K562 (cell line): ENCODE data around the gene IGFBP4. TPM values are rescaled to one million over a fixed set of nuclear protein-coding genes. Genes with fewer than 3 reads are reported as not detected.

Source experiments
- ATAC-seq: fragments of 200-7000 bp; cut with Tn5 transposase; 3 replicates; pipeline ENCODE4 v1.9.1; 2020; ENCODE audit warnings: moderate library complexity
- BruUV-seq: library from RNA; stranded (reverse); fragments of 400-500 nt; replicated peaks from 2 replicates; lab custom pipeline; 2021; lab: Mats Ljungman, UMichigan
- CTCF ChIA-PET: fragments of 300-600 bp; formaldehyde crosslinking; extraction: SDS; loops from one replicate; lab custom pipeline; 2021; ENCODE audit warnings: low intra/inter-chr PET ratio; lab: Yijun Ruan, JAX
- POLR2A ChIA-PET: fragments of 300-600, 350-650 bp; sonication (Branson Sonifier 250); formaldehyde crosslinking; extraction: SDS; loops from one replicate; lab custom pipeline; 2021; ENCODE audit warnings: antibody characterized with exemption, inconsistent platforms; lab: Yijun Ruan, JAX
- DNase-seq, 4 experiments: peaks; one replicate each; pipeline versions ENCODE4 v3.0.0 to v3.0.0-alpha.2; 2011 to 2018; ENCODE audit warnings: low spot score in 3 of 4, mixed read lengths in 3 of 4; ENCODE audit errors: extremely low read depth in 1 of 4
- FAIRE-seq: peaks from 2 replicates; lab custom pipeline; 2011; peaks lifted over from hg19 to GRCh38; lab: Jason Lieb, UNC
- H2AFZ ChIP-seq: 2 replicates; pipeline ENCODE4 v1.6.0; 2011; ENCODE audit warnings: low read depth, low read length, control low read depth, inconsistent platforms
- H3K27ac ChIP-seq: fragments of 200-600 bp; 3 replicates; pipeline ENCODE4 v1.8.0; 2011; ENCODE audit warnings: low read depth, mild to moderate bottlenecking, control low read depth, inconsistent platforms, low read length, moderate library complexity, mixed read lengths; ENCODE audit errors: extremely low read depth
- H3K27me3 ChIP-seq, 2 experiments: fragments of 300-600 bp in 1 of 2; 2 replicates in 1 of 2; 3 replicates in 1 of 2; pipeline versions ENCODE4 v1.6.0 to v1.8.0; 2011; ENCODE audit warnings: inconsistent platforms in 2 of 2, low read length in 2 of 2, mild to moderate bottlenecking in 1 of 2, mixed read lengths in 1 of 2, moderate library complexity in 1 of 2; ENCODE audit not compliant: control insufficient read depth in 2 of 2, insufficient read depth in 2 of 2
- H3K36me3 ChIP-seq: fragments of 300-600 bp; 3 replicates; pipeline ENCODE4 v1.8.0; 2011; ENCODE audit warnings: mild to moderate bottlenecking, low read length, inconsistent platforms; ENCODE audit not compliant: control insufficient read depth, insufficient read depth
- H3K4me1 ChIP-seq, 2 experiments: fragments of 200-600 bp in 1 of 2; replicated peaks in 1 of 2; 2 replicates in 1 of 2; 3 replicates in 1 of 2; pipeline versions ENCODE4 v1.5.1 to v1.8.0; 2011; ENCODE audit warnings: inconsistent platforms in 2 of 2, low read length in 2 of 2, mild to moderate bottlenecking in 1 of 2, mixed read lengths in 1 of 2, moderate library complexity in 1 of 2; ENCODE audit not compliant: control insufficient read depth in 2 of 2, insufficient read depth in 2 of 2
- H3K4me2 ChIP-seq: 2 replicates; pipeline ENCODE4 v1.6.1; 2011; ENCODE audit warnings: low read length, control low read depth, inconsistent platforms, mixed read lengths; ENCODE audit not compliant: insufficient read depth
- H3K4me3 ChIP-seq: fragments of 200-600 bp; sonication (generic), shearing (Covaris generic); 2 replicates; pipeline ENCODE4 v1.5.1; 2016; ENCODE audit warnings: control low read depth, inconsistent platforms
- H3K79me2 ChIP-seq: fragments of 200-600 bp; 3 replicates; pipeline ENCODE4 v1.8.0; 2011; ENCODE audit warnings: low read length, inconsistent platforms; ENCODE audit not compliant: control insufficient read depth, insufficient read depth
- H3K9ac ChIP-seq, 2 experiments: 2 replicates each; pipeline versions ENCODE4 v1.6.0 to v1.6.1; 2011; ENCODE audit warnings: low read depth in 2 of 2, low read length in 2 of 2, control low read depth in 1 of 2, inconsistent platforms in 1 of 2, mild to moderate bottlenecking in 1 of 2, mixed read lengths in 1 of 2; ENCODE audit not compliant: insufficient read depth in 1 of 2
- H3K9me1 ChIP-seq: one replicate; pipeline ENCODE4 v1.6.0; 2011; ENCODE audit warnings: inconsistent platforms, mild to moderate bottlenecking, low read length, moderate library complexity; ENCODE audit not compliant: control insufficient read depth, insufficient read depth
- H3K9me3 ChIP-seq: replicated peaks from 2 replicates; pipeline ENCODE4 v1.5.1; 2011; ENCODE audit warnings: low read depth, low read length, inconsistent platforms; ENCODE audit not compliant: control insufficient read depth, insufficient read depth
- H4K20me1 ChIP-seq: replicated peaks from 2 replicates; pipeline ENCODE4 v1.6.1; 2011; ENCODE audit warnings: low read length, inconsistent platforms, mixed read lengths; ENCODE audit not compliant: control insufficient read depth, insufficient read depth
- CBFB ChIP-seq: sonication (generic); formaldehyde crosslinking; IDR thresholded peaks from 2 replicates; pipeline ENCODE4 v1.4.0; 2020; ENCODE audit warnings: mild to moderate bottlenecking, missing genetic modification reagents
- CBX1 ChIP-seq: sonication (generic); IDR thresholded peaks from 2 replicates; pipeline ENCODE4 v1.6.1; 2016; ENCODE audit warnings: antibody characterized with exemption, low read depth, mild to moderate bottlenecking
- DACH1 ChIP-seq: fragments of 450-650 bp; IDR thresholded peaks from 2 replicates; pipeline ENCODE4 v1.6.1; 2018; ENCODE audit not compliant: partially characterized antibody
- FIP1L1 ChIP-seq: fragments of 200-400 bp; formaldehyde crosslinking; IDR thresholded peaks from 2 replicates; pipeline ENCODE4 v1.6.1; 2018; ENCODE audit warnings: mild to moderate bottlenecking, low read depth, low read length; ENCODE audit not compliant: poor library complexity, severe bottlenecking
- NCOA2 ChIP-seq, 2 experiments: fragments of 450-650 bp; IDR thresholded peaks; 2 replicates each; pipeline ENCODE4 v1.6.1; 2018; ENCODE audit warnings: mild to moderate bottlenecking in 2 of 2, moderate library complexity in 1 of 2; ENCODE audit not compliant: partially characterized antibody in 2 of 2
- RAD51 ChIP-seq: fragments of 450-650 bp; IDR thresholded peaks from 2 replicates; pipeline ENCODE4 v1.7.1; 2016; ENCODE audit warnings: low read depth, mild to moderate bottlenecking, borderline replicate concordance
- SRSF9 ChIP-seq: fragments of 200-400 bp; formaldehyde crosslinking; IDR thresholded peaks from 2 replicates; pipeline ENCODE4 v1.6.1; 2017; ENCODE audit warnings: low read depth, low read length, borderline replicate concordance
- TFE3 ChIP-seq: fragments of 450-650 bp; formaldehyde crosslinking; IDR thresholded peaks from 2 replicates; pipeline ENCODE4 v1.4.0; 2020; ENCODE audit warnings: mild to moderate bottlenecking, mixed read lengths
- TOE1 ChIP-seq, 2 experiments: fragments of 450-650 bp in 1 of 2; sonication (generic) in 1 of 2; formaldehyde crosslinking in 1 of 2; IDR thresholded peaks; 2 replicates each; pipeline versions ENCODE4 v1.7.1 to v1.8.0; 2016 to 2022; ENCODE audit warnings: borderline replicate concordance in 2 of 2, mild to moderate bottlenecking in 2 of 2, antibody characterized with exemption in 1 of 2, inconsistent platforms in 1 of 2, low read depth in 1 of 2, missing genetic modification reagents in 1 of 2, moderate library complexity in 1 of 2
- ZFPM2 ChIP-seq: fragments of 250-450 bp; sonication (Bioruptor Pico); IDR thresholded peaks from 2 replicates; pipeline ENCODE4 v1.5.1; 2022; ENCODE audit warnings: mild to moderate bottlenecking
- ZNF165 ChIP-seq: fragments of 250-450 bp; sonication (Bioruptor Pico); IDR thresholded peaks from 2 replicates; pipeline ENCODE4 v1.4.0; 2020; ENCODE audit warnings: borderline replicate concordance
- WGBS: fragments of 100-300 bp; shearing (Covaris generic); methylation state at CpG from one replicate; pipeline ENCODE4 v1.1.6; 2016; ENCODE audit warnings: low coverage, mixed read lengths; ENCODE audit not compliant: insufficient coverage; ENCODE audit errors: missing lambda C conversion rate; 5-methylcytosine and 5-hydroxymethylcytosine counted together
- in situ Hi-C: fragments of 300-500 bp; cut with MboI; formaldehyde crosslinking; loops from 4 replicates; pipeline ENCODE4 v1.15.0; 2018; ENCODE audit warnings: inconsistent platforms, mixed read lengths
- intact Hi-C: fragments of 100-400 bp; cut with micrococcal nuclease; formaldehyde crosslinking; loops from 2 replicates; pipeline ENCODE4 v1.14.2; 2022
- polyA plus RNA-seq, 8 experiments: library from polyadenylated mRNA; depleted of rRNA in 4 of 8; stranded (reverse) in 5 of 8; unstranded in 3 of 8; fragments of >200 nt; fragmentation: Nextera tagmentation in 2 of 8; fragmentation: Illumina TruSeq in 1 of 8; extraction: Ambion mirVana in 2 of 8; extraction: Trizol in 1 of 8; gene quantifications; 2 replicates each; pipeline versions ENCODE4 v1.2.1 to v1.2.3, GENCODE V29; 2011 to 2014; ENCODE audit warnings: inconsistent platforms in 1 of 8, missing spikeins in 1 of 8
- total RNA-seq, 7 experiments: library from RNA; depleted of rRNA in 6 of 7; stranded (reverse); fragments of >200 nt in 6 of 7; fragmentation: Illumina TruSeq in 2 of 7; extraction: Trizol in 2 of 7; gene quantifications; 2 replicates each; pipeline versions ENCODE4 v1.2.1 to v1.2.3, GENCODE V29; 2011 to 2021; ENCODE audit warnings: low replicate concordance in 1 of 7
- TF ChIP-seq, protein P1 (sequence below): fragments of 250-450 bp; sonication (Bioruptor Pico); IDR thresholded peaks from 2 replicates; pipeline ENCODE4 v1.4.0; 2020; ENCODE audit warnings: mild to moderate bottlenecking, moderate library complexity, borderline replicate concordance
- TF ChIP-seq, protein P2 (sequence below), 3 experiments: IDR thresholded peaks in 2 of 3; conservative IDR thresholded peaks in 1 of 3; 2 replicates each; pipeline ENCODE4 v1.5.1; 2011 to 2012; ENCODE audit warnings: low read length in 3 of 3, mild to moderate bottlenecking in 3 of 3, control low read depth in 2 of 3, improper control_type of control experiment in 1 of 3, inconsistent platforms in 1 of 3, low read depth in 1 of 3, mixed read lengths in 1 of 3, moderate library complexity in 1 of 3; ENCODE audit not compliant: insufficient read depth in 2 of 3

The IGFBP4 gene
- total and polyA plus RNA-seq, 9 of the 15 experiments (the other 6 are each of a cell fraction or from before 2014, with no cell fraction given), result 8.8 to 99.8 (median 18.6) TPM

DNA sequence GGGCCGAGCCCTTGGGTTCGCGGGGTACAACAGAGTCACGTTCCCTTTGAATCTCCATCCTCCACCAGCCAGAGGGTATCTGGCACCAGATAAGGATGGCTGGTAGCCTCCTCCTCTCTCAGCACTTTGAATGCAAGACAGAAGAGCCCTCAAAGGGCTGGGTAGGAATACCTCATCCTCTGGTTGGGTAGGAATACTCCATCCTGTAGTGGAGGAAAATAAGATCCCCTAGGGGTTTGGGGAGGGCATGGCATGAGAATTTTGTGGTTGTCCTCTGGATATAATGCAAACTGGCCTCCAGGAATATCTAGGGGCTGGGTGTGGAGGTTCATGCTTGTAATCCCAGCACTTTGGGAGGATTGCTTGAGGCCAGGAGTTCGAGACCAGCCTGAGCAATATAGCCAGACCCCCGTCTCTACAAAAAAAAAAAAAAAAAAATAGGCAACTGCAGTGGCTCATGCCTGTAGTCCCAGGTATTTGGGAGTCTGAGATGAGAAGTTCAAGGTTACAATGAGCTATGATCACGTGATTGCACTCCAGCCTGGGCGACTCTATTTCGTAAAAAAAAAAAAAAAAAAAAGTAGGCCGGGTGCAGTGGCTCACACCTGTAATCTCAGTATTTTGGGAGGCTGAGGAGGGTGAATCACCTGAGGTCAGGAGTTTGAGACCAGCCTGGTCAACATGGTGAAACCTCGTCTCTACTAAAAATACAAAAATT is 2.7 kb downstream of the IGFBP4 start:
- Histone ChIP-seq H3K9ac (peak overlapping the region; percentile 77 to 85; a peak in 1 of 4 replicates), H3K27me3 (no peaks in the 10 kb centered on the region), H2AFZ (no peak overlapping the region), H3K9me3 (no peaks in the 10 kb centered on the region), H3K27ac (no peak overlapping the region), H3K9me1 (no peaks in the 10 kb centered on the region), H4K20me1 (no peaks in the 10 kb centered on the region), H3K4me3 (peak overlapping the region; percentile 44; the same call in 1 of the 2 replicates), H3K79me2 (peaks cover 29% of the 10 kb centered on the region), H3K4me2 (peak overlapping the region; percentile 84), H3K36me3 (no peaks in the 10 kb centered on the region; the same call in 2 of the 3 replicates), H3K4me1 (peaks cover 32 to 34% of the 10 kb centered on the region in 2 experiments)
- FAIRE-seq, result peak; percentile 55
- intact Hi-C loops (no loop called here), in situ Hi-C loops (no loop called here)
- ChIA-PET CTCF (no interaction called here), POLR2A (interaction anchor here (0.8 kb wide), 1 partner anchor 30 kb away, joined by 4 read pairs; no protein-coding TSS in a partner anchor)
- no peak for ATAC-seq
- WGBS, result 71% methylated on average over 10 of the region's 11 CpGs
- DNase-seq, result no peak
- no TSS peak for BruUV-seq
- TF ChIP-seq, protein P1, sequence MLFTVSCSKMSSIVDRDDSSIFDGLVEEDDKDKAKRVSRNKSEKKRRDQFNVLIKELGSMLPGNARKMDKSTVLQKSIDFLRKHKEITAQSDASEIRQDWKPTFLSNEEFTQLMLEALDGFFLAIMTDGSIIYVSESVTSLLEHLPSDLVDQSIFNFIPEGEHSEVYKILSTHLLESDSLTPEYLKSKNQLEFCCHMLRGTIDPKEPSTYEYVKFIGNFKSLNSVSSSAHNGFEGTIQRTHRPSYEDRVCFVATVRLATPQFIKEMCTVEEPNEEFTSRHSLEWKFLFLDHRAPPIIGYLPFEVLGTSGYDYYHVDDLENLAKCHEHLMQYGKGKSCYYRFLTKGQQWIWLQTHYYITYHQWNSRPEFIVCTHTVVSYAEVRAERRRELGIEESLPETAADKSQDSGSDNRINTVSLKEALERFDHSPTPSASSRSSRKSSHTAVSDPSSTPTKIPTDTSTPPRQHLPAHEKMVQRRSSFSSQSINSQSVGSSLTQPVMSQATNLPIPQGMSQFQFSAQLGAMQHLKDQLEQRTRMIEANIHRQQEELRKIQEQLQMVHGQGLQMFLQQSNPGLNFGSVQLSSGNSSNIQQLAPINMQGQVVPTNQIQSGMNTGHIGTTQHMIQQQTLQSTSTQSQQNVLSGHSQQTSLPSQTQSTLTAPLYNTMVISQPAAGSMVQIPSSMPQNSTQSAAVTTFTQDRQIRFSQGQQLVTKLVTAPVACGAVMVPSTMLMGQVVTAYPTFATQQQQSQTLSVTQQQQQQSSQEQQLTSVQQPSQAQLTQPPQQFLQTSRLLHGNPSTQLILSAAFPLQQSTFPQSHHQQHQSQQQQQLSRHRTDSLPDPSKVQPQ (CRISPR knock-in tag), result no peak
- TF ChIP-seq FIP1L1, result no peak
- no peak for TF ChIP-seq CBX1
- TF ChIP-seq, protein P2, sequence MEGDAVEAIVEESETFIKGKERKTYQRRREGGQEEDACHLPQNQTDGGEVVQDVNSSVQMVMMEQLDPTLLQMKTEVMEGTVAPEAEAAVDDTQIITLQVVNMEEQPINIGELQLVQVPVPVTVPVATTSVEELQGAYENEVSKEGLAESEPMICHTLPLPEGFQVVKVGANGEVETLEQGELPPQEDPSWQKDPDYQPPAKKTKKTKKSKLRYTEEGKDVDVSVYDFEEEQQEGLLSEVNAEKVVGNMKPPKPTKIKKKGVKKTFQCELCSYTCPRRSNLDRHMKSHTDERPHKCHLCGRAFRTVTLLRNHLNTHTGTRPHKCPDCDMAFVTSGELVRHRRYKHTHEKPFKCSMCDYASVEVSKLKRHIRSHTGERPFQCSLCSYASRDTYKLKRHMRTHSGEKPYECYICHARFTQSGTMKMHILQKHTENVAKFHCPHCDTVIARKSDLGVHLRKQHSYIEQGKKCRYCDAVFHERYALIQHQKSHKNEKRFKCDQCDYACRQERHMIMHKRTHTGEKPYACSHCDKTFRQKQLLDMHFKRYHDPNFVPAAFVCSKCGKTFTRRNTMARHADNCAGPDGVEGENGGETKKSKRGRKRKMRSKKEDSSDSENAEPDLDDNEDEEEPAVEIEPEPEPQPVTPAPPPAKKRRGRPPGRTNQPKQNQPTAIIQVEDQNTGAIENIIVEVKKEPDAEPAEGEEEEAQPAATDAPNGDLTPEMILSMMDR (IDR thresholded peaks at IDR 0.05 in 2 of 3, conservative IDR thresholded peaks at IDR 0.05 in 1 of 3; ENCODE audit: insufficient read depth in 2 of 3, low read depth in 1 of 3, low read length in 3 of 3), result 0 out of 6 replicates have a peak, but pooled peaks of 1 of the 3 experiments have one; percentile 14
- no peak for TF ChIP-seq NCOA2 (IDR thresholded peaks at IDR 0.05; ENCODE audit: partially characterized antibody in 2 of 2)
- no peak for TF ChIP-seq CBFB
- no peak for TF ChIP-seq SRSF9
- 0 out of 2 replicates have a peak, but pooled peaks have one; percentile 41 for TF ChIP-seq TOE1 (IDR thresholded peaks at IDR 0.05; ENCODE audit: borderline replicate concordance)
- no peak for TF ChIP-seq TOE1 (CRISPR knock-in tag; IDR thresholded peaks at IDR 0.05; ENCODE audit: borderline replicate concordance, low read depth)
- no peak for TF ChIP-seq ZNF165 (CRISPR knock-in tag)
- peak; percentile 39; the same call in 1 of the 2 replicates for TF ChIP-seq RAD51
- peak; percentile 72 for TF ChIP-seq TFE3 (CRISPR knock-in tag)
- no peak for TF ChIP-seq ZFPM2
- no peak for TF ChIP-seq DACH1
